WTC11 (cell line): Measurements from ENCODE around the gene PTPRN2. TPM values are rescaled to one million over a fixed set of nuclear protein-coding genes. Genes with fewer than 3 reads are reported as not detected.
A peak's percentile ranks its signal among the peaks of the same experiment; 100 is the strongest.

Experiments
- ATF2 ChIP-seq: sonication (generic); formaldehyde crosslinking; IDR thresholded peaks from 2 replicates; pipeline ENCODE4 v1.8.1; 2022; ENCODE audit warnings: low read depth, missing genetic modification reagents, borderline replicate concordance
- CBFB ChIP-seq: sonication (generic); formaldehyde crosslinking; IDR thresholded peaks from 2 replicates; pipeline ENCODE4 v1.8.1; 2022; ENCODE audit warnings: mild to moderate bottlenecking, low read depth, missing genetic modification reagents
- E2F1 ChIP-seq: sonication (generic); formaldehyde crosslinking; IDR thresholded peaks from 2 replicates; pipeline ENCODE4 v1.8.0; 2022; ENCODE audit warnings: mild to moderate bottlenecking, missing genetic modification reagents
- E2F4 ChIP-seq: sonication (generic); formaldehyde crosslinking; IDR thresholded peaks from 2 replicates; pipeline ENCODE4 v1.8.1; 2022; ENCODE audit warnings: low read depth, mild to moderate bottlenecking, moderate library complexity, missing genetic modification reagents, borderline replicate concordance
- ESRRA ChIP-seq: sonication (generic); formaldehyde crosslinking; IDR thresholded peaks from 2 replicates; pipeline ENCODE4 v1.8.1; 2022; ENCODE audit warnings: mild to moderate bottlenecking, missing genetic modification reagents, borderline replicate concordance
- ETV6 ChIP-seq: sonication (generic); formaldehyde crosslinking; IDR thresholded peaks from 2 replicates; pipeline ENCODE4 v1.8.1; 2022; ENCODE audit warnings: mild to moderate bottlenecking, missing genetic modification reagents
- FOXJ3 ChIP-seq: sonication (generic); formaldehyde crosslinking; IDR thresholded peaks from 2 replicates; pipeline ENCODE4 v1.9.0; 2021; ENCODE audit warnings: missing genetic modification reagents, mild to moderate bottlenecking, borderline replicate concordance
- FOXP4 ChIP-seq: sonication (generic); formaldehyde crosslinking; IDR thresholded peaks from 2 replicates; pipeline ENCODE4 v1.8.0; 2022; ENCODE audit warnings: mild to moderate bottlenecking, missing genetic modification reagents
- GABPB1 ChIP-seq: sonication (generic); formaldehyde crosslinking; IDR thresholded peaks from 2 replicates; pipeline ENCODE4 v1.8.1; 2023; ENCODE audit warnings: mild to moderate bottlenecking, missing genetic modification reagents
- GTF2I ChIP-seq: fragments of 250-450 bp; sonication (Bioruptor Pico); conservative IDR thresholded peaks from 2 replicates; pipeline ENCODE4 v1.4.0; 2021; ENCODE audit warnings: mild to moderate bottlenecking
- JAZF1 ChIP-seq: fragments of 250-450 bp; sonication (Bioruptor Pico); IDR thresholded peaks from 2 replicates; pipeline ENCODE4 v1.9.0; 2021; ENCODE audit warnings: moderate library complexity, mild to moderate bottlenecking, inconsistent platforms
- MLX ChIP-seq: sonication (generic); formaldehyde crosslinking; IDR thresholded peaks from 2 replicates; pipeline ENCODE4 v1.8.1; 2023; ENCODE audit warnings: mild to moderate bottlenecking, missing genetic modification reagents, moderate library complexity
- MXD4 ChIP-seq: fragments of 250-450 bp; sonication (Bioruptor Pico); IDR thresholded peaks from 2 replicates; pipeline ENCODE4 v1.8.0; 2021; ENCODE audit warnings: mild to moderate bottlenecking, moderate library complexity, borderline replicate concordance
- NFE2L1 ChIP-seq: sonication (generic); formaldehyde crosslinking; IDR thresholded peaks from 2 replicates; pipeline ENCODE4 v1.8.1; 2023; ENCODE audit warnings: missing genetic modification reagents
- NFYB ChIP-seq: sonication (generic); formaldehyde crosslinking; conservative IDR thresholded peaks from 2 replicates; pipeline ENCODE4 v1.8.0; 2022; ENCODE audit warnings: low read depth, missing genetic modification reagents
- NR1H2 ChIP-seq: sonication (generic); formaldehyde crosslinking; IDR thresholded peaks from 2 replicates; pipeline ENCODE4 v1.9.0; 2021; ENCODE audit warnings: mild to moderate bottlenecking, moderate library complexity, missing genetic modification reagents
- NR2C2 ChIP-seq: sonication (generic); formaldehyde crosslinking; IDR thresholded peaks from 2 replicates; pipeline ENCODE4 v1.8.0; 2022; ENCODE audit warnings: mild to moderate bottlenecking, missing genetic modification reagents
- RORB ChIP-seq: fragments of 250-450 bp; sonication (Bioruptor Pico); IDR thresholded peaks from 2 replicates; pipeline ENCODE4 v1.9.0; 2021; ENCODE audit warnings: mild to moderate bottlenecking
- SMAD3 ChIP-seq: sonication (generic); formaldehyde crosslinking; IDR thresholded peaks from 2 replicates; pipeline ENCODE4 v1.8.0; 2022; ENCODE audit warnings: missing genetic modification reagents, mild to moderate bottlenecking, borderline replicate concordance
- STAT6 ChIP-seq: sonication (generic); formaldehyde crosslinking; conservative IDR thresholded peaks from 2 replicates; pipeline ENCODE4 v1.8.1; 2023; ENCODE audit warnings: mild to moderate bottlenecking, low read depth, missing genetic modification reagents, moderate library complexity
- TEAD1 ChIP-seq: sonication (generic); formaldehyde crosslinking; IDR thresholded peaks from 2 replicates; pipeline ENCODE4 v1.8.0; 2022; ENCODE audit warnings: mild to moderate bottlenecking, missing genetic modification reagents
- USF2 ChIP-seq: sonication (generic); formaldehyde crosslinking; IDR thresholded peaks from 2 replicates; pipeline ENCODE4 v1.8.1; 2023; ENCODE audit warnings: mild to moderate bottlenecking, missing genetic modification reagents, moderate library complexity
- ZBTB43 ChIP-seq: sonication (generic); formaldehyde crosslinking; IDR thresholded peaks from 2 replicates; pipeline ENCODE4 v1.8.1; 2023; ENCODE audit warnings: mild to moderate bottlenecking, missing genetic modification reagents
- ZNF138 ChIP-seq: sonication (generic); formaldehyde crosslinking; conservative IDR thresholded peaks from 2 replicates; pipeline ENCODE4 v1.8.1; 2022; ENCODE audit warnings: mild to moderate bottlenecking, moderate library complexity, missing genetic modification reagents
- ZNF263 ChIP-seq: sonication (generic); formaldehyde crosslinking; IDR thresholded peaks from 2 replicates; pipeline ENCODE4 v1.8.1; 2022; ENCODE audit warnings: low read depth, mild to moderate bottlenecking, moderate library complexity, missing genetic modification reagents
- ZNF317 ChIP-seq: sonication (generic); formaldehyde crosslinking; IDR thresholded peaks from 2 replicates; pipeline ENCODE4 v1.8.1; 2023; ENCODE audit warnings: low read depth, mild to moderate bottlenecking, moderate library complexity, missing genetic modification reagents, borderline replicate concordance
- ZNF396 ChIP-seq: fragments of 250-450 bp; sonication (Bioruptor Pico); IDR thresholded peaks from 2 replicates; pipeline ENCODE4 v1.8.0; 2021; ENCODE audit warnings: mild to moderate bottlenecking, moderate library complexity, borderline replicate concordance
- ZNF671 ChIP-seq: fragments of 250-450 bp; sonication (Bioruptor Pico); IDR thresholded peaks from 2 replicates; pipeline ENCODE4 v1.8.0; 2021; ENCODE audit warnings: mild to moderate bottlenecking
- total RNA-seq: library from RNA; stranded (reverse); gene quantifications from 3 replicates; pipeline ENCODE4 v1.2.3, GENCODE V29; 2021

The PTPRN2 gene
- total RNA-seq, 1 experiment from 2014 or later = 4.7 TPM

- no peak for TF ChIP-seq STAT6 (CRISPR knock-in tag)
- no peak for TF ChIP-seq SMAD3 (CRISPR knock-in tag)
- TF ChIP-seq GTF2I (CRISPR knock-in tag) = no peak
- no peak for TF ChIP-seq ZNF396 (CRISPR knock-in tag)
- no peak for TF ChIP-seq USF2 (CRISPR knock-in tag)
- peak; percentile 82; the same call in 1 of the 2 replicates for TF ChIP-seq TEAD1 (CRISPR knock-in tag)
- TF ChIP-seq ATF2 (CRISPR knock-in tag) = no peak
- no peak for TF ChIP-seq FOXP4 (CRISPR knock-in tag)
- TF ChIP-seq NR1H2 (CRISPR knock-in tag) = no peak; the same call in 1 of the 2 replicates
- TF ChIP-seq GABPB1 (CRISPR knock-in tag) = no peak
- no peak for TF ChIP-seq RORB (CRISPR knock-in tag)
- no peak for TF ChIP-seq ESRRA (CRISPR knock-in tag)
- TF ChIP-seq NR2C2 (CRISPR knock-in tag) = peak; percentile 29; the same call in 1 of the 2 replicates
- no peak for TF ChIP-seq FOXJ3 (CRISPR knock-in tag)
- TF ChIP-seq ZNF671 (CRISPR knock-in tag) = no peak
- TF ChIP-seq MLX (CRISPR knock-in tag) = no peak
- no peak for TF ChIP-seq NFE2L1 (CRISPR knock-in tag)
- TF ChIP-seq MXD4 (CRISPR knock-in tag) = no peak
- TF ChIP-seq CBFB (CRISPR knock-in tag) = no peak; the same call in 1 of the 2 replicates
- no peak for TF ChIP-seq NFYB
- TF ChIP-seq ZNF317 (CRISPR knock-in tag) = no peak
- TF ChIP-seq ZBTB43 (CRISPR knock-in tag) = no peak
- 0 out of 2 replicates have a peak, but pooled peaks have one; percentile 13 for TF ChIP-seq ZNF263 (CRISPR knock-in tag)
- TF ChIP-seq ETV6 (CRISPR knock-in tag) = no peak
- TF ChIP-seq E2F4 (CRISPR knock-in tag) = no peak
- no peak for TF ChIP-seq JAZF1
- TF ChIP-seq ZNF138 (CRISPR knock-in tag) = no peak
- TF ChIP-seq E2F1 (CRISPR knock-in tag) = no peak
Observed at GRCh38 chr7:157689269-157690057, 898.2 kb downstream of the PTPRN2 start (continued).
